CD14-positive monocyte (primary cell): ENCODE data around the gene OTOG. TPM values are rescaled to one million over a fixed set of nuclear protein-coding genes. Genes with fewer than 3 reads are reported as not detected.

Experiments used
- DNase-seq, 3 donors: peaks; one replicate each; pipeline ENCODE4 v3.0.0-alpha.2; 2011 to 2022
- H2AFZ ChIP-seq: 2 replicates; pipeline ENCODE4 v1.6.0; 2012; ENCODE audit warnings: mild to moderate bottlenecking, low read depth, low read length, inconsistent platforms; ENCODE audit not compliant: insufficient read depth, poor library complexity, severe bottlenecking
- H3K27ac ChIP-seq, 2 donors: 1 replicate in 1 of 2; 2 replicates in 1 of 2; pipeline ENCODE4 v1.5.1; 2012 to 2013; ENCODE audit warnings: low read length in 2 of 2, control low read depth in 1 of 2, inconsistent platforms in 1 of 2, low read depth in 1 of 2, mild to moderate bottlenecking in 1 of 2
- H3K27me3 ChIP-seq, 2 donors: one replicate each; pipeline versions ENCODE4 v1.6.0 to v1.6.1; 2011 to 2013; ENCODE audit warnings: low read length in 2 of 2; ENCODE audit not compliant: control insufficient read depth in 2 of 2, insufficient read depth in 2 of 2
- H3K36me3 ChIP-seq, 2 donors: replicated peaks in 1 of 2; 1 replicate in 1 of 2; 2 replicates in 1 of 2; pipeline versions ENCODE4 v1.5.1 to v1.6.1; 2012 to 2013; ENCODE audit warnings: low read length in 2 of 2, control low read depth in 1 of 2, inconsistent platforms in 1 of 2, mild to moderate bottlenecking in 1 of 2; ENCODE audit not compliant: insufficient read depth in 2 of 2, control insufficient read depth in 1 of 2
- H3K4me1 ChIP-seq, 2 donors: 1 replicate in 1 of 2; 2 replicates in 1 of 2; pipeline versions ENCODE4 v1.5.1 to v1.6.1; 2012 to 2013; ENCODE audit warnings: low read length in 2 of 2, control low read depth in 1 of 2, inconsistent platforms in 1 of 2, mild to moderate bottlenecking in 1 of 2, moderate library complexity in 1 of 2; ENCODE audit not compliant: insufficient read depth in 2 of 2, control insufficient read depth in 1 of 2
- H3K4me2 ChIP-seq: replicated peaks from 2 replicates; pipeline ENCODE3; 2012; ENCODE audit warnings: low read length, moderate library complexity, mild to moderate bottlenecking; ENCODE audit not compliant: poor library complexity, severe bottlenecking; ENCODE audit errors: extremely low read depth
- H3K4me3 ChIP-seq, 3 experiments: fragments of 200-600 bp in 1 of 3; sonication (generic) in 1 of 3; replicated peaks in 1 of 3; 1 replicate in 2 of 3; 2 replicates in 1 of 3; pipeline ENCODE4 v1.5.1; 2011 to 2013; ENCODE audit warnings: low read length in 3 of 3, mild to moderate bottlenecking in 3 of 3, control low read depth in 2 of 3, low read depth in 2 of 3, inconsistent platforms in 1 of 3, moderate library complexity in 1 of 3
- H3K79me2 ChIP-seq: 2 replicates; pipeline ENCODE4 v1.6.0; 2012; ENCODE audit warnings: mild to moderate bottlenecking, control low read depth, inconsistent platforms, low read length, moderate library complexity; ENCODE audit not compliant: insufficient read depth
- H3K9ac ChIP-seq: 2 replicates; pipeline ENCODE4 v1.6.0; 2017; ENCODE audit warnings: low read length, mild to moderate bottlenecking; ENCODE audit not compliant: insufficient read depth, poor library complexity, severe bottlenecking
- H3K9me3 ChIP-seq, 2 donors: replicated peaks in 1 of 2; 1 replicate in 1 of 2; 2 replicates in 1 of 2; pipeline versions ENCODE4 v1.5.1 to v1.6.1; 2012 to 2013; ENCODE audit warnings: low read length in 2 of 2, control low read depth in 1 of 2; ENCODE audit not compliant: control insufficient read depth in 1 of 2, insufficient read depth in 1 of 2
- H4K20me1 ChIP-seq: 2 replicates; pipeline ENCODE4 v1.6.0; 2012; ENCODE audit warnings: mild to moderate bottlenecking, low read length, control low read depth, moderate library complexity; ENCODE audit not compliant: insufficient read depth
- H3K27ac Mint-ChIP-seq, 7 donors: one replicate each; pipeline ENCODE4 v1.8.0; 2020; ENCODE audit warnings: mild to moderate bottlenecking in 7 of 7, mixed read lengths in 7 of 7, moderate library complexity in 6 of 7, inconsistent platforms in 2 of 7
- H3K27me3 Mint-ChIP-seq, 3 donors: one replicate each; pipeline ENCODE4 v1.8.0; 2021 to 2022; ENCODE audit warnings: low read depth in 3 of 3, mild to moderate bottlenecking in 3 of 3, mixed read lengths in 3 of 3, moderate library complexity in 3 of 3, inconsistent platforms in 1 of 3
- H3K36me3 Mint-ChIP-seq, 2 donors: one replicate each; pipeline ENCODE4 v1.8.0; 2020; ENCODE audit warnings: mixed read lengths in 2 of 2, inconsistent platforms in 1 of 2, mild to moderate bottlenecking in 1 of 2
- H3K4me1 Mint-ChIP-seq: one replicate; pipeline ENCODE4 v1.8.0; 2020; ENCODE audit warnings: mild to moderate bottlenecking, mixed read lengths
- H3K4me3 Mint-ChIP-seq, 2 donors: one replicate each; pipeline ENCODE4 v1.8.0; 2020; ENCODE audit warnings: mild to moderate bottlenecking in 2 of 2, mixed read lengths in 2 of 2, moderate library complexity in 1 of 2
- H3K9me3 Mint-ChIP-seq, 7 donors: one replicate each; pipeline ENCODE4 v1.8.0; 2020 to 2022; ENCODE audit warnings: mixed read lengths in 7 of 7, mild to moderate bottlenecking in 6 of 7, moderate library complexity in 6 of 7, inconsistent platforms in 2 of 7
- CTCF ChIP-seq: fragments of 200-600 bp; IDR thresholded peaks from one replicate; pipeline ENCODE4 v1.8.0; 2022; ENCODE audit warnings: antibody characterized with exemption, mild to moderate bottlenecking
- WGBS: methylation state at CpG from one replicate; pipeline ENCODE4 v1.1.5; 2013; ENCODE audit warnings: missing lambda C conversion rate; ENCODE audit not compliant: insufficient coverage; 5-methylcytosine and 5-hydroxymethylcytosine counted together
- intact Hi-C, 2 donors: fragments of 100-400 bp; cut with micrococcal nuclease; formaldehyde crosslinking; loops; one replicate each; pipeline versions ENCODE4 v1.15.0 to v1.15.1; 2023
- polyA plus RNA-seq, 3 donors: library from polyadenylated mRNA; depleted of rRNA in 1 of 3; unstranded in 2 of 3; stranded (reverse) in 1 of 3; fragments of 300-500 nt in 2 of 3; fragments of >200 nt in 1 of 3; fragmentation: Illumina TruSeq in 2 of 3; gene quantifications; 1 replicate in 2 of 3; 2 replicates in 1 of 3; pipeline ENCODE4 v1.2.3, GENCODE V29; 2012 to 2021

The OTOG gene
- polyA plus RNA-seq, 3 donors, result not detected

- no peak overlapping the region for H3K4me3 ChIP-seq
- H3K79me2 ChIP-seq, result no peaks in the 10 kb centered on the region
- no peak overlapping the region for H3K27ac Mint-ChIP-seq
- intact Hi-C loops, result no loop called here
- TF ChIP-seq CTCF, result no peak
- H3K36me3 ChIP-seq, result no peaks in the 10 kb centered on the region
- H3K9me3 ChIP-seq, result no peaks in the 10 kb centered on the region
- H3K9me3 Mint-ChIP-seq, result peaks cover 0 to 1% (median 0%) of the 10 kb centered on the region in 7 donors
- no peak overlapping the region for H2AFZ ChIP-seq
- no peak overlapping the region for H3K9ac ChIP-seq
- 74% methylated on average over 3 of the region's 4 CpGs for WGBS
- H3K36me3 Mint-ChIP-seq, result no peaks in the 10 kb centered on the region
- H3K27ac ChIP-seq, result no peak overlapping the region
- no peaks in the 10 kb centered on the region for H3K27me3 ChIP-seq
- no peaks in the 10 kb centered on the region for H3K4me1 Mint-ChIP-seq
- no peak for DNase-seq
- H3K4me3 Mint-ChIP-seq, result no peak overlapping the region
- peaks cover 4 to 9% (median 5%) of the 10 kb centered on the region in 3 donors for H3K27me3 Mint-ChIP-seq
- no peaks in the 10 kb centered on the region for H4K20me1 ChIP-seq
- H3K4me2 ChIP-seq, result no peak overlapping the region
- no peaks in the 10 kb centered on the region for H3K4me1 ChIP-seq
Measured at GRCh38 chr11:17601676-17602075, 54.6 kb downstream of the OTOG start.

- Histone ChIP-seq H3K27ac (no peak overlapping the region), H3K4me1 (no peaks in the 10 kb centered on the region), H3K9ac (no peak overlapping the region), H3K4me2 (no peak overlapping the region), H4K20me1 (no peaks in the 10 kb centered on the region), H3K79me2 (no peaks in the 10 kb centered on the region), H3K4me3 (no peak overlapping the region), H3K27me3 (no peaks in the 10 kb centered on the region), H2AFZ (no peak overlapping the region), H3K36me3 (no peaks in the 10 kb centered on the region), H3K9me3 (no peaks in the 10 kb centered on the region)
- no peaks in the 10 kb centered on the region for H3K4me1 Mint-ChIP-seq
- H3K36me3 Mint-ChIP-seq, result no peaks in the 10 kb centered on the region
- peaks cover 0 to 1% (median 0%) of the 10 kb centered on the region in 7 donors for H3K9me3 Mint-ChIP-seq
- 90% methylated on average over 7 of the region's 11 CpGs for WGBS
- intact Hi-C loops, result no loop called here
- H3K27ac Mint-ChIP-seq, result no peak overlapping the region
- peak in 1 of 3 donors; percentile 2 for DNase-seq
- peaks cover 5 to 9% (median 5%) of the 10 kb centered on the region in 3 donors for H3K27me3 Mint-ChIP-seq
- H3K4me3 Mint-ChIP-seq, result peak overlapping the region in 1 of 2 donors; percentile 37
- TF ChIP-seq CTCF, result no peak
Measured at GRCh38 chr11:17602105-17603001, 55.3 kb downstream of the OTOG start.
